ENCODE data around the gene FBLIM1. TPM values are rescaled to one million over a fixed set of nuclear protein-coding genes. Genes with fewer than 3 reads are reported as not detected.

FBLIM1 gene
- polyA plus RNA-seq, 3 donors, result 41.7 to 55.0 (median 41.8) TPM

Other genes with a start within 250 kb of the FBLIM1 start
- gene CASP9, start 234.6 kb upstream of the FBLIM1 start, polyA plus RNA-seq (ENCODE audit: insufficient read length in 3 of 3), result 10 to 100 TPM; 22.6 to 26.9 (median 25.8) TPM
- gene DNAJC16, start 231.9 kb upstream of the FBLIM1 start, polyA plus RNA-seq (ENCODE audit: insufficient read length in 3 of 3), result 10 to 100 TPM; 30.1 to 34.0 (median 32.1) TPM
- gene AGMAT, start 173.7 kb upstream of the FBLIM1 start, polyA plus RNA-seq (ENCODE audit: insufficient read length in 3 of 3), result 10 to 100 TPM; 25.2 to 37.8 (median 35.5) TPM
- 10 to 100 TPM; 18.2 to 18.8 (median 18.3) TPM for gene DDI2, start 141.3 kb upstream of the FBLIM1 start, polyA plus RNA-seq (ENCODE audit: insufficient read length in 3 of 3)
- 10 to 100 TPM; 37.9 to 46.7 (median 43.0) TPM for gene PLEKHM2, start 74.5 kb upstream of the FBLIM1 start, polyA plus RNA-seq (ENCODE audit: insufficient read length in 3 of 3)
- gene SLC25A34, start 22.5 kb upstream of the FBLIM1 start, polyA plus RNA-seq (ENCODE audit: insufficient read length in 3 of 3), result 1 to 10 TPM; 1.3 to 1.7 (median 1.4) TPM
- 1 to 10 TPM; 2.6 to 3.5 (median 3.3) TPM for gene TMEM82, start 16.3 kb upstream of the FBLIM1 start, polyA plus RNA-seq (ENCODE audit: insufficient read length in 3 of 3)
- 1 to 10 TPM in 2 of 3 donors, under 1 TPM in 1; 0.92 to 1.1 (median 1.1) TPM for gene UQCRHL, start 48.9 kb downstream of the FBLIM1 start, polyA plus RNA-seq (ENCODE audit: insufficient read length in 3 of 3)
- gene SPEN, start 88.9 kb downstream of the FBLIM1 start, polyA plus RNA-seq (ENCODE audit: insufficient read length in 3 of 3), result 10 to 100 TPM; 50.5 to 59.2 (median 53.1) TPM
- gene ZBTB17, start 217.3 kb downstream of the FBLIM1 start, polyA plus RNA-seq (ENCODE audit: insufficient read length in 3 of 3), result 10 to 100 TPM; 25.7 to 29.9 (median 28.3) TPM
- under 1 TPM; 0.07 to 0.14 (median 0.10) TPM for gene SRARP, start 245.4 kb downstream of the FBLIM1 start, polyA plus RNA-seq (ENCODE audit: insufficient read length in 3 of 3)

Measured in right renal cortex interstitium (tissue), 3 donors.